Stimulated activated memory B cell treated with anti-CD40 and anti-IgM and Interleukin-4, amounts not matched to agents 10 μg/mL and 1 μg/mL and 100 μg/mL, for 72 hours (primary cell): ENCODE data around the gene AGPS.

Experiments
- ATAC-seq: fragments of 150-1000 bp; cut with Tn5 transposase; 2 replicates; pipeline ENCODE4 v1.10.0; 2021
- H3K27ac Mint-ChIP-seq: one replicate; pipeline ENCODE4 v1.8.0; 2022; ENCODE audit warnings: mild to moderate bottlenecking, mixed read lengths
- H3K27me3 Mint-ChIP-seq: one replicate; pipeline ENCODE4 v1.8.0; 2022; ENCODE audit warnings: mixed read lengths
- H3K36me3 Mint-ChIP-seq: one replicate; pipeline ENCODE4 v1.8.0; 2022; ENCODE audit warnings: mixed read lengths
- H3K4me1 Mint-ChIP-seq: one replicate; pipeline ENCODE4 v1.8.0; 2022; ENCODE audit warnings: mixed read lengths
- H3K4me3 Mint-ChIP-seq: one replicate; pipeline ENCODE4 v1.8.0; 2022; ENCODE audit warnings: mild to moderate bottlenecking, moderate library complexity, mixed read lengths
- H3K9me3 Mint-ChIP-seq: one replicate; pipeline ENCODE4 v1.8.0; 2022; ENCODE audit warnings: mixed read lengths

Gene AGPS

GRCh38 chr2:177496921-177497320 is 104.3 kb downstream of the AGPS start:
- H3K9me3 Mint-ChIP-seq = no peaks in the 10 kb centered on the region
- no peak overlapping the region for H3K4me3 Mint-ChIP-seq
- H3K36me3 Mint-ChIP-seq = peaks cover 31% of the 10 kb centered on the region
- no peaks in the 10 kb centered on the region for H3K4me1 Mint-ChIP-seq
- H3K27me3 Mint-ChIP-seq = no peaks in the 10 kb centered on the region
- no peak for ATAC-seq
- no peak overlapping the region for H3K27ac Mint-ChIP-seq

- Mint-ChIP-seq H3K4me1 (no peaks in the 10 kb centered on the region), H3K27ac (no peak overlapping the region), H3K36me3 (peaks cover 31% of the 10 kb centered on the region), H3K27me3 (no peaks in the 10 kb centered on the region), H3K4me3 (no peak overlapping the region), H3K9me3 (no peaks in the 10 kb centered on the region)
- ATAC-seq = no peak
Measured at GRCh38 chr2:177501186-177501585, 108.6 kb downstream of the AGPS start.

- Mint-ChIP-seq H3K36me3 (peaks cover 46% of the 10 kb centered on the region), H3K27ac (no peak overlapping the region), H3K4me1 (no peaks in the 10 kb centered on the region), H3K9me3 (no peaks in the 10 kb centered on the region), H3K4me3 (no peak overlapping the region), H3K27me3 (no peaks in the 10 kb centered on the region)
- no peak for ATAC-seq
Measured at GRCh38 chr2:177506505-177506904, 113.9 kb downstream of the AGPS start.

GRCh38 chr2:177506998-177507397 is 114.4 kb downstream of the AGPS start:
- Mint-ChIP-seq H3K4me1 (no peaks in the 10 kb centered on the region), H3K27ac (no peak overlapping the region), H3K4me3 (no peak overlapping the region), H3K27me3 (no peaks in the 10 kb centered on the region), H3K9me3 (no peaks in the 10 kb centered on the region), H3K36me3 (peaks cover 48% of the 10 kb centered on the region)
- no peak for ATAC-seq

- no peaks in the 10 kb centered on the region for H3K27me3 Mint-ChIP-seq
- no peaks in the 10 kb centered on the region for H3K9me3 Mint-ChIP-seq
- no peak overlapping the region for H3K4me3 Mint-ChIP-seq
- ATAC-seq = no peak
- H3K36me3 Mint-ChIP-seq = peaks cover 36% of the 10 kb centered on the region
- H3K4me1 Mint-ChIP-seq = no peaks in the 10 kb centered on the region
- no peak overlapping the region for H3K27ac Mint-ChIP-seq
Measured at GRCh38 chr2:177516824-177517544, 124.4 kb downstream of the AGPS start.

GRCh38 chr2:177518754-177519153 is 126.2 kb downstream of the AGPS start:
- Mint-ChIP-seq H3K27me3 (no peaks in the 10 kb centered on the region), H3K4me1 (no peaks in the 10 kb centered on the region), H3K36me3 (peaks cover 38% of the 10 kb centered on the region), H3K9me3 (no peaks in the 10 kb centered on the region), H3K4me3 (no peak overlapping the region), H3K27ac (no peak overlapping the region)
- ATAC-seq = no peak

GRCh38 chr2:177519534-177520115 is 127.1 kb downstream of the AGPS start:
- H3K27ac Mint-ChIP-seq = no peak overlapping the region
- H3K4me3 Mint-ChIP-seq = no peak overlapping the region
- peaks cover 32% of the 10 kb centered on the region for H3K36me3 Mint-ChIP-seq
- H3K4me1 Mint-ChIP-seq = no peaks in the 10 kb centered on the region
- H3K9me3 Mint-ChIP-seq = no peaks in the 10 kb centered on the region
- no peaks in the 10 kb centered on the region for H3K27me3 Mint-ChIP-seq
- ATAC-seq = no peak

- Mint-ChIP-seq H3K9me3 (no peaks in the 10 kb centered on the region), H3K4me1 (no peaks in the 10 kb centered on the region), H3K4me3 (no peak overlapping the region), H3K27me3 (no peaks in the 10 kb centered on the region), H3K36me3 (peaks cover 31% of the 10 kb centered on the region), H3K27ac (no peak overlapping the region)
- no peak for ATAC-seq
Measured at GRCh38 chr2:177520324-177520723, 127.8 kb downstream of the AGPS start.

GRCh38 chr2:177523781-177524180 is 131.2 kb downstream of the AGPS start:
- Mint-ChIP-seq H3K9me3 (no peaks in the 10 kb centered on the region), H3K36me3 (peaks cover 33% of the 10 kb centered on the region), H3K27me3 (no peaks in the 10 kb centered on the region), H3K4me3 (no peak overlapping the region), H3K4me1 (no peaks in the 10 kb centered on the region), H3K27ac (no peak overlapping the region)
- no peak for ATAC-seq

GRCh38 chr2:177525351-177525924 is 132.9 kb downstream of the AGPS start:
- H3K27ac Mint-ChIP-seq = no peak overlapping the region
- peaks cover 21% of the 10 kb centered on the region for H3K36me3 Mint-ChIP-seq
- no peaks in the 10 kb centered on the region for H3K4me1 Mint-ChIP-seq
- no peaks in the 10 kb centered on the region for H3K27me3 Mint-ChIP-seq
- H3K4me3 Mint-ChIP-seq = no peak overlapping the region
- no peaks in the 10 kb centered on the region for H3K9me3 Mint-ChIP-seq
- no peak for ATAC-seq

- H3K27ac Mint-ChIP-seq = no peak overlapping the region
- H3K27me3 Mint-ChIP-seq = no peaks in the 10 kb centered on the region
- H3K9me3 Mint-ChIP-seq = no peaks in the 10 kb centered on the region
- H3K36me3 Mint-ChIP-seq = peaks cover 15% of the 10 kb centered on the region
- no peak overlapping the region for H3K4me3 Mint-ChIP-seq
- ATAC-seq = no peak
- no peaks in the 10 kb centered on the region for H3K4me1 Mint-ChIP-seq
Measured at GRCh38 chr2:177528351-177528933, 135.9 kb downstream of the AGPS start.

GRCh38 chr2:177529166-177529565 is 136.6 kb downstream of the AGPS start:
- peaks cover 16% of the 10 kb centered on the region for H3K36me3 Mint-ChIP-seq
- H3K4me1 Mint-ChIP-seq = no peaks in the 10 kb centered on the region
- ATAC-seq = no peak
- no peak overlapping the region for H3K27ac Mint-ChIP-seq
- no peaks in the 10 kb centered on the region for H3K9me3 Mint-ChIP-seq
- no peak overlapping the region for H3K4me3 Mint-ChIP-seq
- H3K27me3 Mint-ChIP-seq = no peaks in the 10 kb centered on the region

GRCh38 chr2:177530561-177530960 is 138.0 kb downstream of the AGPS start:
- Mint-ChIP-seq H3K36me3 (peaks cover 14% of the 10 kb centered on the region), H3K4me1 (no peaks in the 10 kb centered on the region), H3K4me3 (no peak overlapping the region), H3K27ac (no peak overlapping the region), H3K9me3 (no peaks in the 10 kb centered on the region), H3K27me3 (no peaks in the 10 kb centered on the region)
- ATAC-seq = no peak

GRCh38 chr2:177531706-177532105 is 139.1 kb downstream of the AGPS start:
- Mint-ChIP-seq H3K36me3 (peaks cover 14% of the 10 kb centered on the region), H3K27me3 (no peaks in the 10 kb centered on the region), H3K4me1 (no peaks in the 10 kb centered on the region), H3K4me3 (no peak overlapping the region), H3K9me3 (no peaks in the 10 kb centered on the region), H3K27ac (no peak overlapping the region)
- no peak for ATAC-seq

GRCh38 chr2:177532567-177532966 is 140.0 kb downstream of the AGPS start:
- peaks cover 14% of the 10 kb centered on the region for H3K36me3 Mint-ChIP-seq
- H3K4me1 Mint-ChIP-seq = no peaks in the 10 kb centered on the region
- ATAC-seq = no peak
- H3K27ac Mint-ChIP-seq = no peak overlapping the region
- H3K9me3 Mint-ChIP-seq = no peaks in the 10 kb centered on the region
- H3K27me3 Mint-ChIP-seq = no peaks in the 10 kb centered on the region
- no peak overlapping the region for H3K4me3 Mint-ChIP-seq

GRCh38 chr2:177533253-177533652 is 140.7 kb downstream of the AGPS start:
- Mint-ChIP-seq H3K4me1 (no peaks in the 10 kb centered on the region), H3K27me3 (no peaks in the 10 kb centered on the region), H3K9me3 (no peaks in the 10 kb centered on the region), H3K27ac (no peak overlapping the region), H3K4me3 (no peak overlapping the region), H3K36me3 (peaks cover 10% of the 10 kb centered on the region)
- no peak for ATAC-seq
